ENCODE measurements around the gene OR1E2.
"Not testable (repeated sequence)": the region's sequence is repeated elsewhere in the genome, so short reads cannot be mapped to it uniquely, and the experiment has no call there.

OR1E2 gene, protein sequence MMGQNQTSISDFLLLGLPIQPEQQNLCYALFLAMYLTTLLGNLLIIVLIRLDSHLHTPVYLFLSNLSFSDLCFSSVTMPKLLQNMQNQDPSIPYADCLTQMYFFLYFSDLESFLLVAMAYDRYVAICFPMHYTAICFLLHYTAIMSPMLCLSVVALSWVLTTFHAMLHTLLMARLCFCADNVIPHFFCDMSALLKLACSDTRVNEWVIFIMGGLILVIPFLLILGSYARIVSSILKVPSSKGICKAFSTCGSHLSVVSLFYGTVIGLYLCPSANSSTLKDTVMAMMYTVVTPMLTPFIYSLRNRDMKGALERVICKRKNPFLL

GRCh38 chr17:3433741-3434140, at the start of gene OR1E2:
TSS of gene OR1E2 (minus strand) at chr17:3433841. CDS start at chr17:3433841, 0 bp downstream.
- DNase-seq (ENCODE audit: low read depth in 1 of 2, low spot score in 1 of 2), result no peak

DNA sequence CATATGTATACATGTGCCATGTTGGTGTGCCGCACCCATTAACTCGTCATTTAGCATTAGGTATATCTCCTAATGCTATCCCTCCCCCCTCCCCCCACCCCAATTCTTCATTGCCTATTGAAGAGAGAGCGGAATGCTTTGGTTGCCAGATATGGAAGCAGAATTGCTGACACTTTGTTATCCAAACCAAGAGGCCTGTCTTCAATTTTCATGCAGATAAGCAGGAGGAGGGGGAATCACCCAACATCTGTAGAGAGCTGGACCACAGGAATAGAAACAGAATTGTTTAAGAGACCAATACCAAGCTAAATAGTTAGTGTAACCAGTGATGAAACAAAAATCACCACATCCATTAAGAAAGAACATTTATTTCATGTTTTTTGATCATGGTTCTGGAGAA, 49.2 kb upstream of the OR1E2 start:
- no peak for DNase-seq (ENCODE audit: low read depth in 1 of 2, low spot score in 1 of 2)

DNA sequence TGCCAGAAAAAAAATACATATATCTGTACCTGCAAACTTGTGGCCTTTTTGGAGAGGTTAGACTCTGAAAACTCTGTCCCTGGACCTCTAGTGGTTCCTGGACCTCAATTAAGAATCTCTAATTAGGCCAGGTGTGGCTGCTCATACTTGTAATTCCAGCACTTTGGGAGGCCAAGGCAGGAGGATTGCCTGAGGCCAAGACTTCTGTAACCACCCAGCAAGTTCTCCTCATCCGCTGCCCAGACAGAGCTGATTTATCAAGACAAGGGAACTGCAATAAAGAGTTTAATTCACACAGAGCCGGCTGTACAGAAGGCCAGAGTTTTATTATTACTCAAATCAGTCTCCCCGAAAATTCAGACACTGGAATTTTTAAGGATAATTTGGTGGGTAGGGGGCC, 46.3 kb upstream of the OR1E2 start:
- DNase-seq (ENCODE audit: low read depth in 1 of 2, low spot score in 1 of 2), result no peak

DNA sequence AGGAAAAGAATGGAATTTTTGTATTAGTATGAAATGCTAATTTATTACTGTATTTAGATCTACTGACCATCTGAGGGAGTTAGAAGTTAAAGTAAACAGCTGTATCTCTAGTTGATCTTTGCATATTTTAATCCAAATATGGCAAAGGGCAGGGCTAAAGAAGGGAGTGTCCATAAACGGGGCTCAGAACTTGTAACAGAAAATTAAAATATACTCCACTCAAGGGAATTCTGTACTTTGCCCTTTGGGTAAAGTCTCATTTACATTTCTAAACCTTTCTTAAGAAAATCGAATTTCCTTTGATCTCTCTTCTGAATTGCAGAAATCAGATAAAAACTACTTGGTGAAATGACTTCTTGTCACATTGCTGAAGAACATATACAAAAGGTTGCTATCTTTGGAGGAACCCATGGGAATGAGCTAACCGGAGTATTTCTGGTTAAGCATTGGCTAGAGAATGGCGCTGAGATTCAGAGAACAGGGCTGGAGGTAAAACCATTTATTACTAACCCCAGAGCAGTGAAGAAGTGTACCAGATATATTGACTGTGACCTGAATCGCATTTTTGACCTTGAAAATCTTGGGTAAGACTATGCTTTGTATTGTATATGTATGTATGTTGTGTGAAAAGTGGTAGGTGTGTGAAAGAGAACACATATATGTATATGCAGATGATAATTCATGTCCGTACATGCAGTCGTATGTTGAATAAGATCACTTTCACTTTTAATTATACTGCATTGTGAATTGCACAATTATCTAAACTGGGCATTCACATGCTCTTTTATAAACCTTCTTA, 42.4 kb upstream of the OR1E2 start, which contains the start of gene ASPA:
Gene ASPA (plus strand): TSS at position 186 of the 799 bp plus-strand sequence. CDS start 163 bp downstream, at position 349.
- DNase-seq (ENCODE audit: low read depth in 1 of 2, low spot score in 1 of 2), result no peak

DNA sequence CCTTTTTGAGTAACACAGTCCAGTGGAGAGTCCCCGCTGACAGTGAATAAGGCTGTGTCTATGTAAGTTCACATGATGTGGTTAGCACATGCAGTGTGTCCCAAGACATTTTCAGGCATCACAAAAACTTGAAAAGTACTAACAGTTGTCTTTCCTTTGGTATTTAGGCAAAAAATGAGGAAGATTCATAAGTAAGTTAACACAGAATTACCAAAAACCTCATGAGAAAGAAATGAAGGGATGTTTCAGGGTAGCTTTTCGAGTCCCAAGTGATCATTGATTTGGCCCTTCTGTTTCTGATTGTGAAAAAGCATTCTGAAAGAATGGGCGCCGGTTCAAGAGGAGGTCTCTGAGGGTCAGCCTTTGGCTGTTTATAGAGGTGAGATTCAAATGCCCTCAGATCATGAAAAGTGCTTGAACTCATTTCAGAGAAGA, 41.6 kb upstream of the OR1E2 start:
- DNase-seq (ENCODE audit: low read depth in 1 of 2, low spot score in 1 of 2), result no peak

- no peak for DNase-seq (ENCODE audit: low read depth in 1 of 2, low spot score in 1 of 2)
These were observed 40.6 kb upstream of the OR1E2 start for GRCh38 chr17:3474212-3474611.

GRCh38 chr17:3472137-3472536, 38.5 kb upstream of the OR1E2 start:
- no peak for DNase-seq (ENCODE audit: low read depth in 1 of 2, low spot score in 1 of 2)

DNA sequence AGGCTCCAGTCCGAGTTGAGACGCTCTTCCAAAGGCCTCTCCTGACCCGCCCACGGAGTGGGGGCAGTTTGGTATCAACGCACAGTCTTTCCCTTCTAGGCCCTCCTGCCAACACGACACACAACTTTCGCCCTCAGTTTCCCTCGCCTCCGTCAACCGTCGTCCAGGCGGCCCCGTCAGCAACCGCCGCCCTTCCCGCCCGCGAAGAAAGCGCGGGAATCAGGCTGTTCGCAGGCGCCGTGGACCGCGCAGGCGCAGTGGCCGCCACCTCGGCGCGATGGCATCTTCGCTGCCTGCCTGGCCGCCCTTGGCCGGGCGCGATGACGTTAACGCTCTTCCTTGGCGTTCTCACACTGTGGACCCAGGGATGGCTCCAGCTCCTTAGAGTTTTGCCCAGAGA, 38.0 kb upstream of the OR1E2 start, which contains the start of gene SPATA22:
Gene SPATA22 (minus strand): TSS at position 221 of the 400 bp plus-strand sequence. CDS start 2,494 bp downstream, outside the sequence.
- DNase-seq (ENCODE audit: low read depth in 1 of 2, low spot score in 1 of 2), result no peak

GRCh38 chr17:3469529-3469928, 35.9 kb upstream of the OR1E2 start:
- no peak for DNase-seq (ENCODE audit: low read depth in 1 of 2, low spot score in 1 of 2)

GRCh38 chr17:3466355-3466754, 32.7 kb upstream of the OR1E2 start:
- not testable (repeated sequence) for DNase-seq (ENCODE audit: low read depth in 1 of 2, low spot score in 1 of 2)

DNA sequence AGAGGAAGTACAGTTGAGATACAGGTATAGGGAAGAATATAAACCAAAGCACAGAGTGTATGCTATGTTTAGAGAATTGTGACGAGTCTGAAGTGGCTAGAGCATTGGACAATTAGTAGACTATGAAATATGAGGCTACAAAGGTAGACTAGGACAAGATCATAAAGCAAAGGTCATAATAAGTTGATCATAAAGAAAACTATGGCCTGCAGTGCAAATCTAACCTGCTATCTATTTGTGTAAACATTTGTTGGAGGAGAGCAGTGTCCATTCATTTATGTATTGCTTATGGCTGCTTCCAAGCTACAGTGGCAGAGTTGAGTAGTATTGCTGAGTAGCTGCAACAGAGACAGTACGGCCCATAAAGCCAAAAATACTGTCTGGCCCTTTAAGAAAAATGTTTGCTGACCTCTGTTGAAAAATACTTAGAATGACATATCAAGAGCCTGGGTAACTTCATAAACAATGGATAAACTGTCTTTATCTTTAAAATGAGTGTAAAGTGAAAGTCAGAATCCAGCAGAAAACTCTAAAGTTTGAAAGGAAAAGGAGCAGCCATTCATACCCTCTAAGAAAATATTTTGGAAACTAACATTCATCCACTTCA, 14.5 kb upstream of the OR1E2 start:
- no peak for DNase-seq (ENCODE audit: low read depth in 1 of 2, low spot score in 1 of 2)

GRCh38 chr17:3447625-3448024, 14.0 kb upstream of the OR1E2 start:
- DNase-seq (ENCODE audit: low read depth in 1 of 2, low spot score in 1 of 2), result no peak

- DNase-seq (ENCODE audit: low read depth in 1 of 2, low spot score in 1 of 2), result no peak
These were observed 6.8 kb upstream of the OR1E2 start for GRCh38 chr17:3440451-3440850.

DNA sequence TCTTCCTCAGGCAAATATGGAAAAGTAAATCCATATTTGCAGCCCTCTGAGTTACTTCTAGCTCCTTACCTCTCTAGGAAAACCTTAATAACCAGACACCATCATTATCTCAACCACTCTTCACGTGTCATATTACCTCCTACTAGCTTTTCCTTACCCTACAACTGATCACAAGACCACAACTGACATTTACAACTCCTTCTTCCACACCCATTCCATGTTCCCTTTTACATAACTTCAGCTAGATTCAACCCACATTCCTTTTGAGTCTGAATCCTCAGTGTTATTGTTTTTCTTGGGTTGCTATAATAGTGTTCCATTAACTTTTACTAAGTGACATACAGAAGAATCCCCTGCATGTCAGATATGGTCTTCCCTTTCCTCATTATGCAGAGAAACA, 4.7 kb upstream of the OR1E2 start:
- DNase-seq (ENCODE audit: low read depth in 1 of 2, low spot score in 1 of 2), result no peak

DNA sequence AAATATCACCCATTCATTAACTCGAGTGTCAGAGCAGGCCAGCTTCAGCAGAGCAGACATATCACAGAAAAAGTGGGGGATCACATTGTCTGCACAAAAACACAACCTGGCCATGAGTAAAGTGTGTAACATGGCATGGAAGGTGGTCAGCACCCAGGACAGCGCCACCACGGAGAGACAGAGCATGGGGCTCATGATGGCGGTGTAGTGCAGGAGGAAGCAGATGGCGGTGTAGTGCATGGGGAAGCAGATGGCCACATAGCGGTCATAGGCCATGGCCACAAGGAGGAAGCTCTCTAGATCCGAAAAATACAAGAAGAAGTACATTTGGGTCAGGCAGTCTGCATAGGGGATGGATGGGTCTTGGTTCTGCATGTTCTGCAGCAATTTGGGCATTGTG, 426 bp downstream of the OR1E2 start:
- DNase-seq (ENCODE audit: low read depth in 1 of 2, low spot score in 1 of 2), result not testable (repeated sequence)

DNA sequence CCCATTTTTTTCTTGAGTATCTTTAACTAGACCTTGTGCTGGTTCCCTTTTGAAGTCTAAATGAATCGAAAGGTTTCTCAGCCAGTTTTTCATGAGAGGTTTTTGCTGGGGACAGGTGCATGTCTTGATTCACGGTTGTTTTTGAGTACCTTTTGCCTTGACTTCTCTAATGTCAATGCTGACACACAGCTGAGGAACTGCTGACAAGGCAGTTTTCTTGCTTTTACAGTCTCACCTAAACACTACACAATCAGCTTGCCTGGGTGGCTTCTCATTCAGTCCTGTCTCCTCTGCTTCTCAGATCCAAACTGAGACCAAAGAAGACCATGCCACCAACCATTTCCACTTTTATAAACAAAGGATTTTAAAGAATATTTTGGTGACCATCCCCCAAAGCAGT, 15.4 kb downstream of the OR1E2 start:
- no peak for DNase-seq (ENCODE audit: low read depth in 1 of 2, low spot score in 1 of 2)

- no peak for DNase-seq (ENCODE audit: low read depth in 1 of 2, low spot score in 1 of 2)
These were observed 18.0 kb downstream of the OR1E2 start for GRCh38 chr17:3415610-3416009.

DNA sequence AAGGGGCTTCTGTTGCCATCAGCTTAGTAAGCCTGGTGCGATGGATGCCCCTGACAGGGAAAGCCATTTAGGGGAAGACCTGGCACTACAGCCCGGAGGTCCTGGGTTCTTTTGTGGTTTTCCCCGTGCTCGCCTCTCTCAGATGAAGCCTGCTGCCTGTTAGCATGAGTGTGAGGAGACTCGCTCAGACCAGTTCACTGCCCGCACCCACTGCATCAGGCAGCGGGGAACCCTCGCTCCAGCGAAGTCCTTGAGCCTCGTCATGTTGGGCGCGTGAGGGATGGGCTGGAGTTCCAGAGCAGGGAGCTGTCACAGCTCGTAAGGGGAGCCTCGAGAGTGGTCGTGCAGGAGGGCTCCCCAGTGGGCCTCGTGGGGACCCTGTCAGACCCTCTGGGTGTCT, 21.4 kb downstream of the OR1E2 start:
- DNase-seq (ENCODE audit: low read depth in 1 of 2, low spot score in 1 of 2), result not testable (repeated sequence)

GRCh38 chr17:3411070-3411469, 22.6 kb downstream of the OR1E2 start, which contains the start of gene OR3A3:
TSS of gene OR3A3 (plus strand) at chr17:3411370.
- no peak for DNase-seq (ENCODE audit: low read depth in 1 of 2, low spot score in 1 of 2)

GRCh38 chr17:3403856-3404255, 29.8 kb downstream of the OR1E2 start:
- not testable (repeated sequence) for DNase-seq (ENCODE audit: low read depth in 1 of 2, low spot score in 1 of 2)

DNA sequence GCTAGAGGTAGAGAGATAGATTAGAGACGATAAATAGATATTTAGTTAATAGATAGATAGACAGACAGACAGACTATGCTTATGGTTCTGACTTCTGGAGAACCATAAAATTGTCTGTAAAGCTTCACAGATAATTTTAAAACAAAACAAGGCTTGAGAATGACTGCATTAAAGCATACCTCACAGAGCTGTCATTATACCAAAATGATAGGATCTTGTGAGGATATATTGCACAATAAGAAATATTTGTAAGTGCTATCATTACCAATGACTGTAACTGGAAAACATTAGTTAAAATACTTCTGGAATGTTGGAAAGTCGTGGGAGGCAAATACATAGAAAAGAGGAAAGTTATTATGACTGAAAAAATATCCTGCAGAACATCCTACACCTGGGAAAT, 31.9 kb downstream of the OR1E2 start:
- no peak for DNase-seq (ENCODE audit: low read depth in 1 of 2, low spot score in 1 of 2)

GRCh38 chr17:3400055-3400454, 33.6 kb downstream of the OR1E2 start:
- no peak for DNase-seq (ENCODE audit: low read depth in 1 of 2, low spot score in 1 of 2)

Data from stimulated activated CD4-positive, alpha-beta T cell treated with anti-CD3 and anti-CD28 coated beads, Interleukin-15, amount 100 ng/mL, for 1 hour (primary cell).